Loucy (cell line): ENCODE measurements around the gene NTRK1.
A peak's percentile ranks its signal among the peaks of the same experiment; 100 is the strongest.

ENCODE experiments used
- CTCF ChIP-seq: fragments of 200-600 bp; sonication (generic); conservative IDR thresholded peaks from 2 replicates; pipeline ENCODE4 v1.5.1; 2014; ENCODE audit warnings: mild to moderate bottlenecking, antibody characterized with exemption, low read length
- EZH2phosphoT487 ChIP-seq: fragments of 200-600 bp; IDR thresholded peaks from 2 replicates; pipeline ENCODE4 v1.6.1; 2018; ENCODE audit warnings: antibody characterized with exemption, mild to moderate bottlenecking, moderate library complexity, borderline replicate concordance

- TF ChIP-seq CTCF (peak; percentile 26; the same call in 1 of the 2 replicates), EZH2phosphoT487 (no peak)
These were observed 16.6 kb upstream of the NTRK1 start for GRCh38 chr1:156844102-156844501.
